ENCODE data around the gene MED9.

- TF ChIP-seq CTCF (IDR thresholded peaks at IDR 0.05) (no peak), ZFX (IDR thresholded peaks at IDR 0.05; ENCODE audit: borderline replicate concordance) (no peak)
Observed at GRCh38 chr17:17511293-17511741, 34.5 kb downstream of the MED9 start.
